GM11168 (cell line): ENCODE measurements around the gene TOR3A.

ENCODE experiments used
- in situ Hi-C: fragments of 300-500 bp; cut with MboI; formaldehyde crosslinking; loops from one replicate; pipeline ENCODE4 v1.12.0; 2022; ENCODE audit warnings: low sequenced_read_pairs; ENCODE audit not compliant: unreplicated experiment

TOR3A gene

GRCh38 chr1:179142889-179143299, 61.0 kb downstream of the TOR3A start:
- in situ Hi-C loops: no loop called here

GRCh38 chr1:179143322-179143721, 61.5 kb downstream of the TOR3A start:
- in situ Hi-C loops: no loop called here

- in situ Hi-C loops: no loop called here
Observed at GRCh38 chr1:179144626-179145025, 62.8 kb downstream of the TOR3A start.

- in situ Hi-C loops: no loop called here
Observed at GRCh38 chr1:179145521-179145920, 63.7 kb downstream of the TOR3A start.
